ENCODE data around the gene PKDREJ. TPM values are rescaled to one million over a fixed set of nuclear protein-coding genes. Genes with fewer than 3 reads are reported as not detected.

Gene PKDREJ
- total and polyA plus RNA-seq, 9 donors, result under 0.01 to 0.17 (median 0.12) TPM; not detected in 1

- TF ChIP-seq EP300 (IDR thresholded peaks at IDR 0.05), result no peak
- no peak for TF ChIP-seq POLR2A (IDR thresholded peaks at IDR 0.05)
- TF ChIP-seq, protein P1, sequence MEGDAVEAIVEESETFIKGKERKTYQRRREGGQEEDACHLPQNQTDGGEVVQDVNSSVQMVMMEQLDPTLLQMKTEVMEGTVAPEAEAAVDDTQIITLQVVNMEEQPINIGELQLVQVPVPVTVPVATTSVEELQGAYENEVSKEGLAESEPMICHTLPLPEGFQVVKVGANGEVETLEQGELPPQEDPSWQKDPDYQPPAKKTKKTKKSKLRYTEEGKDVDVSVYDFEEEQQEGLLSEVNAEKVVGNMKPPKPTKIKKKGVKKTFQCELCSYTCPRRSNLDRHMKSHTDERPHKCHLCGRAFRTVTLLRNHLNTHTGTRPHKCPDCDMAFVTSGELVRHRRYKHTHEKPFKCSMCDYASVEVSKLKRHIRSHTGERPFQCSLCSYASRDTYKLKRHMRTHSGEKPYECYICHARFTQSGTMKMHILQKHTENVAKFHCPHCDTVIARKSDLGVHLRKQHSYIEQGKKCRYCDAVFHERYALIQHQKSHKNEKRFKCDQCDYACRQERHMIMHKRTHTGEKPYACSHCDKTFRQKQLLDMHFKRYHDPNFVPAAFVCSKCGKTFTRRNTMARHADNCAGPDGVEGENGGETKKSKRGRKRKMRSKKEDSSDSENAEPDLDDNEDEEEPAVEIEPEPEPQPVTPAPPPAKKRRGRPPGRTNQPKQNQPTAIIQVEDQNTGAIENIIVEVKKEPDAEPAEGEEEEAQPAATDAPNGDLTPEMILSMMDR (IDR thresholded peaks at IDR 0.05), result no peak
- H3K4me1 ChIP-seq (ENCODE audit: insufficient read depth), result no peaks in the 10 kb centered on the region
- DNase-seq, result no peak
- no peaks in the 10 kb centered on the region for H3K9me3 ChIP-seq
- H3K36me3 ChIP-seq, result no peaks in the 10 kb centered on the region
- H3K27me3 ChIP-seq, result no peaks in the 10 kb centered on the region
- H3K4me3 ChIP-seq, result no peak overlapping the region
- H3K27ac ChIP-seq, result no peak overlapping the region
- intact Hi-C loops (cut with DNase I), result no loop called here
- WGBS, 3 donors, result 95 to 100% (median 96%) methylated on average over 1 of the region's 1 CpG
These were observed 53.9 kb downstream of the PKDREJ start for GRCh38 chr22:46209262-46209661.

Other genes with a start within 250 kb of the PKDREJ start
- gene PPARA, start 112.8 kb downstream of the PKDREJ start, total RNA-seq, result 10 to 100 TPM in 6 of 7 donors, 1 to 10 TPM in 1; 9.7 to 41.0 (median 34.0) TPM
- 10 to 100 TPM; 12.8 to 16.0 TPM for gene PPARA, start 112.8 kb downstream of the PKDREJ start, polyA plus RNA-seq
- gene CDPF1, start 13.1 kb downstream of the PKDREJ start, total RNA-seq, result 10 to 100 TPM in 4 of 7 donors, 1 to 10 TPM in 3; 7.8 to 14.9 (median 11.5) TPM
- gene CDPF1, start 13.1 kb downstream of the PKDREJ start, polyA plus RNA-seq, result 10 to 100 TPM in 1 of 2 donors, 1 to 10 TPM in 1; 4.3 to 20.8 TPM
- gene TTC38, start 4.7 kb upstream of the PKDREJ start, total RNA-seq, result 10 to 100 TPM; 32.2 to 58.3 (median 44.6) TPM
- 10 to 100 TPM; 27.3 to 42.3 TPM for gene TTC38, start 4.7 kb upstream of the PKDREJ start, polyA plus RNA-seq
- under 1 TPM in 6 of 7 donors, not detected in 1; 0.18 to 0.84 (median 0.34) TPM for gene GTSE1, start 33.5 kb upstream of the PKDREJ start, total RNA-seq
- under 1 TPM; 0.40 to 0.60 TPM for gene GTSE1, start 33.5 kb upstream of the PKDREJ start, polyA plus RNA-seq
- gene TRMU, start 72.4 kb upstream of the PKDREJ start, total RNA-seq, result 10 to 100 TPM; 18.2 to 35.0 (median 31.7) TPM
- gene TRMU, start 72.4 kb upstream of the PKDREJ start, polyA plus RNA-seq, result 10 to 100 TPM; 15.2 to 29.1 TPM

Measured in ovary (tissue), 9 donors.